Activated T-helper 9 cell treated with anti-CD3 and anti-CD28 coated beads, Interleukin-2, amount 50 U/mL, for 16 hours (primary cell): ENCODE results near the gene HLF.

Experiments used
- DNase-seq: peaks from one replicate; pipeline ENCODE4 v3.0.0-alpha.2; 2020; ENCODE audit warnings: low read depth

HLF gene

GRCh38 chr17:55274355-55275255 is 9.8 kb downstream of the HLF start:
- no peak for DNase-seq

- no peak for DNase-seq
These were observed 11.4 kb downstream of the HLF start for GRCh38 chr17:55275894-55276804.

GRCh38 chr17:55278173-55278961 is 13.6 kb downstream of the HLF start:
- DNase-seq = no peak

GRCh38 chr17:55279203-55279602 is 14.4 kb downstream of the HLF start:
- no peak for DNase-seq

- DNase-seq = no peak
These were observed 15.0 kb downstream of the HLF start for GRCh38 chr17:55279788-55280187.

GRCh38 chr17:55280212-55280611 is 15.5 kb downstream of the HLF start:
- no peak for DNase-seq

- no peak for DNase-seq
These were observed 17.1 kb downstream of the HLF start for GRCh38 chr17:55281649-55282378.

GRCh38 chr17:55282379-55282702 is 17.6 kb downstream of the HLF start:
- DNase-seq = no peak

- DNase-seq = no peak
These were observed 18.0 kb downstream of the HLF start for GRCh38 chr17:55282741-55283140.

GRCh38 chr17:55283256-55283965 is 18.7 kb downstream of the HLF start:
- no peak for DNase-seq

GRCh38 chr17:55284001-55284884 is 19.5 kb downstream of the HLF start:
- DNase-seq = no peak

GRCh38 chr17:55284944-55285339 is 20.2 kb downstream of the HLF start:
- DNase-seq = no peak

GRCh38 chr17:55285340-55286301 is 20.9 kb downstream of the HLF start:
- no peak for DNase-seq

GRCh38 chr17:55286681-55287589 is 22.2 kb downstream of the HLF start:
- no peak for DNase-seq

GRCh38 chr17:55288356-55289105 is 23.8 kb downstream of the HLF start:
- DNase-seq = no peak

GRCh38 chr17:55289106-55289446 is 24.3 kb downstream of the HLF start:
- DNase-seq = no peak

- DNase-seq = no peak
These were observed 25.2 kb downstream of the HLF start for GRCh38 chr17:55289978-55290377.
